Activated T-cell treated with anti-CD3 and anti-CD28 coated beads for 48 hours (primary cell): Measurements from ENCODE around the gene XPR1.
A peak's percentile ranks its signal among the peaks of the same experiment; 100 is the strongest.

ENCODE experiments used
- DNase-seq: peaks from one replicate; pipeline ENCODE4 v3.0.0-alpha.2; 2020; ENCODE audit warnings: low read depth

The XPR1 gene

GRCh38 chr1:180631766-180632325 is at the start of gene XPR1:
TSS of gene XPR1 (plus strand) at chr1:180632022. CDS start at chr1:180632202, 180 bp downstream.
- DNase-seq: peak; percentile 95

GRCh38 chr1:180584869-180585268 is 47.0 kb upstream of the XPR1 start:
- DNase-seq: no peak

- no peak for DNase-seq
Measured at GRCh38 chr1:180585994-180586359, 45.8 kb upstream of the XPR1 start.

- no peak for DNase-seq
Measured at GRCh38 chr1:180586671-180587155, 45.1 kb upstream of the XPR1 start.

- DNase-seq: no peak
Measured at GRCh38 chr1:180588121-180588520, 43.7 kb upstream of the XPR1 start.

- no peak for DNase-seq
Measured at GRCh38 chr1:180590889-180591288, 40.9 kb upstream of the XPR1 start.

GRCh38 chr1:180593382-180593781 is 38.4 kb upstream of the XPR1 start:
- no peak for DNase-seq

GRCh38 chr1:180594723-180595122 is 37.1 kb upstream of the XPR1 start:
- DNase-seq: no peak

GRCh38 chr1:180595966-180596365 is 35.9 kb upstream of the XPR1 start:
- no peak for DNase-seq

GRCh38 chr1:180597520-180597919 is 34.3 kb upstream of the XPR1 start:
- no peak for DNase-seq

- DNase-seq: no peak
Measured at GRCh38 chr1:180598333-180598974, 33.4 kb upstream of the XPR1 start.

- DNase-seq: no peak
Measured at GRCh38 chr1:180600343-180600742, 31.5 kb upstream of the XPR1 start.

GRCh38 chr1:180601512-180601911 is 30.3 kb upstream of the XPR1 start:
- no peak for DNase-seq

- no peak for DNase-seq
Measured at GRCh38 chr1:180603223-180603849, 28.5 kb upstream of the XPR1 start.

GRCh38 chr1:180603850-180604226 is 28.0 kb upstream of the XPR1 start:
- DNase-seq: no peak

GRCh38 chr1:180606155-180606554 is 25.7 kb upstream of the XPR1 start:
- no peak for DNase-seq

- no peak for DNase-seq
Measured at GRCh38 chr1:180609643-180610555, 21.9 kb upstream of the XPR1 start.

GRCh38 chr1:180610556-180611015 is 21.2 kb upstream of the XPR1 start:
- DNase-seq: no peak

- no peak for DNase-seq
Measured at GRCh38 chr1:180611016-180611930, 20.5 kb upstream of the XPR1 start.

GRCh38 chr1:180612632-180613031 is 19.2 kb upstream of the XPR1 start:
- no peak for DNase-seq

- no peak for DNase-seq
Measured at GRCh38 chr1:180614730-180615129, 17.1 kb upstream of the XPR1 start.
